GM12878 (cell line): Measurements from ENCODE around the gene NCL. TPM values are rescaled to one million over a fixed set of nuclear protein-coding genes. Genes with fewer than 3 reads are reported as not detected.
"Not testable (repeated sequence)": the region's sequence is repeated elsewhere in the genome, so short reads cannot be mapped to it uniquely, and the experiment has no call there.

Experiments
- ATAC-seq: fragments of 200-7000 bp; cut with Tn5 transposase; 3 replicates; pipeline ENCODE4 v1.9.1; 2020; ENCODE audit warnings: mild to moderate bottlenecking, moderate library complexity
- BruUV-seq: library from RNA; stranded (reverse); fragments of 400-500 nt; replicated peaks from 2 replicates; lab custom pipeline; 2021; lab: Mats Ljungman, UMichigan
- CTCF ChIA-PET: fragments of 300-600 bp; sonication (Branson Sonifier 250); formaldehyde crosslinking; extraction: SDS; loops from one replicate; lab custom pipeline; 2021; ENCODE audit warnings: inconsistent platforms; lab: Yijun Ruan, JAX
- POLR2A ChIA-PET: fragments of 350-600 bp; formaldehyde crosslinking; extraction: SDS; loops from one replicate; lab custom pipeline; 2021; ENCODE audit warnings: inconsistent platforms; lab: Charles Lee
- RAD21 ChIA-PET: fragments of 300-600 bp; sonication (Branson Sonifier 250); formaldehyde crosslinking; loops from one replicate; lab custom pipeline; 2023; ENCODE audit warnings: antibody characterized with exemption; ENCODE audit not compliant: unreplicated experiment; lab: Charles Lee
- SMC1A ChIA-PET: fragments of 300-600 bp; sonication (Branson Sonifier 250); formaldehyde crosslinking; loops from one replicate; lab custom pipeline; 2023; ENCODE audit not compliant: unreplicated experiment, uncharacterized antibody; lab: Charles Lee
- DNase-seq: peaks from one replicate; pipeline ENCODE4 v3.0.0-alpha.2; 2011; ENCODE audit warnings: low read depth, low spot score
- FAIRE-seq: peaks from 3 replicates; lab custom pipeline; 2011; peaks lifted over from hg19 to GRCh38; lab: Jason Lieb, UNC
- H2AFZ ChIP-seq: 2 replicates; pipeline ENCODE4 v1.6.0; 2011; ENCODE audit warnings: low read depth, low read length, control low read depth; ENCODE audit not compliant: control insufficient read depth
- H3K27ac ChIP-seq: 2 replicates; pipeline ENCODE4 v1.5.1; 2011; ENCODE audit warnings: control low read depth; ENCODE audit not compliant: control insufficient read depth, insufficient read depth
- H3K27me3 ChIP-seq, 2 experiments: replicated peaks in 1 of 2; 2 replicates each; pipeline versions ENCODE4 v1.6.0 to v1.6.1; 2011; ENCODE audit warnings: low read length in 1 of 2; ENCODE audit not compliant: control insufficient read depth in 2 of 2, insufficient read depth in 2 of 2
- H3K36me3 ChIP-seq, 2 experiments: 2 replicates each; pipeline ENCODE4 v1.5.1; 2011; ENCODE audit warnings: low read length in 1 of 2; ENCODE audit not compliant: control insufficient read depth in 2 of 2, insufficient read depth in 2 of 2
- H3K4me1 ChIP-seq: 2 replicates; pipeline ENCODE4 v1.6.1; 2011; ENCODE audit warnings: mild to moderate bottlenecking, low read length, moderate library complexity, mixed read lengths; ENCODE audit not compliant: control insufficient read depth, insufficient read depth
- H3K4me2 ChIP-seq: 2 replicates; pipeline ENCODE4 v1.6.0; 2011; ENCODE audit warnings: control low read depth; ENCODE audit not compliant: control insufficient read depth, insufficient read depth
- H3K4me3 ChIP-seq: fragments of 200-600 bp; sonication (generic); 2 replicates; pipeline ENCODE4 v1.5.1; 2016
- H3K79me2 ChIP-seq: 2 replicates; pipeline ENCODE4 v1.6.0; 2011; ENCODE audit warnings: low read length; ENCODE audit not compliant: control insufficient read depth, insufficient read depth
- H3K9ac ChIP-seq: 2 replicates; pipeline ENCODE4 v1.8.0; 2011; ENCODE audit warnings: low read length, control low read depth, mixed read lengths; ENCODE audit not compliant: control insufficient read depth, insufficient read depth
- H3K9me3 ChIP-seq: replicated peaks from 3 replicates; pipeline ENCODE4 v1.5.1; 2011; ENCODE audit warnings: mild to moderate bottlenecking, low read length; ENCODE audit not compliant: control insufficient read depth, insufficient read depth
- H4K20me1 ChIP-seq: 2 replicates; pipeline ENCODE4 v1.6.0; 2011; ENCODE audit not compliant: control insufficient read depth, insufficient read depth
- ATF7 ChIP-seq: fragments of 450-650 bp; IDR thresholded peaks from 2 replicates; pipeline ENCODE4 v1.6.1; 2016; ENCODE audit warnings: low read depth, mild to moderate bottlenecking
- IKZF1 ChIP-seq: fragments of 450-650 bp; conservative IDR thresholded peaks from 2 replicates; pipeline ENCODE4 v1.6.1; 2017; ENCODE audit warnings: antibody characterized with exemption, mild to moderate bottlenecking
- JUNB ChIP-seq: IDR thresholded peaks from 2 replicates; pipeline ENCODE4 v1.6.1; 2016; ENCODE audit warnings: antibody characterized with exemption, mild to moderate bottlenecking
- MTA2 ChIP-seq: fragments of 450-650 bp; IDR thresholded peaks from 2 replicates; pipeline ENCODE4 v1.6.1; 2016; ENCODE audit warnings: low read depth, mild to moderate bottlenecking, moderate library complexity
- NBN ChIP-seq: fragments of 450-650 bp; IDR thresholded peaks from 2 replicates; pipeline ENCODE4 v1.6.1; 2016
- RAD21 ChIP-seq: IDR thresholded peaks from 2 replicates; pipeline ENCODE4 v1.6.1; 2011; ENCODE audit warnings: mild to moderate bottlenecking, low read depth, low read length, moderate library complexity; ENCODE audit not compliant: insufficient read depth
- RAD51 ChIP-seq: fragments of 450-650 bp; IDR thresholded peaks from 2 replicates; pipeline ENCODE4 v1.6.1; 2016; ENCODE audit warnings: moderate library complexity, mild to moderate bottlenecking, inconsistent platforms
- RELA ChIP-seq: fragments of 450-650 bp; IDR thresholded peaks from 2 replicates; pipeline ENCODE4 v1.8.0; 2014; ENCODE audit warnings: borderline replicate concordance; ENCODE audit not compliant: partially characterized antibody
- WGBS: methylation state at CpG from one replicate; pipeline ENCODE4 v1.1.6; 2016; ENCODE audit warnings: low lambda C conversion rate; ENCODE audit not compliant: insufficient replicate concordance, insufficient coverage; ENCODE audit errors: missing lambda C conversion rate; 5-methylcytosine and 5-hydroxymethylcytosine counted together
- in situ Hi-C: fragments of 300-500 bp; cut with MboI; formaldehyde crosslinking; loops from 9 replicates; pipeline ENCODE4 v1.14.3; 2018; ENCODE audit warnings: mixed read lengths
- intact Hi-C: fragments of 100-400 bp; cut with micrococcal nuclease; formaldehyde crosslinking; loops from one replicate; pipeline ENCODE4 v1.14.2; 2022; ENCODE audit not compliant: unreplicated experiment
- polyA plus RNA-seq, 11 experiments: library from polyadenylated mRNA; depleted of rRNA in 4 of 11; unstranded in 6 of 11; stranded (reverse) in 5 of 11; fragments of >200 nt; fragmentation: Nextera tagmentation in 4 of 11; fragmentation: Illumina TruSeq in 1 of 11; extraction: Ambion mirVana in 4 of 11; extraction: Trizol in 1 of 11; gene quantifications; 1 replicate in 1 of 11; 2 replicates in 10 of 11; pipeline versions ENCODE4 v1.2.1 to v1.2.3, GENCODE V29; 2011 to 2016; ENCODE audit warnings: inconsistent platforms in 2 of 11, missing spikeins in 2 of 11, low read depth in 1 of 11
- total RNA-seq, 4 experiments: library from RNA; depleted of rRNA in 3 of 4; stranded (reverse); fragments of >200 nt in 3 of 4; fragmentation: Illumina TruSeq in 1 of 4; extraction: Trizol in 1 of 4; gene quantifications; 2 replicates each; pipeline versions ENCODE4 v1.2.1 to v1.2.3, GENCODE V29; 2013 to 2021
- TF ChIP-seq, protein P1 (sequence below), 3 experiments: IDR thresholded peaks in 2 of 3; conservative IDR thresholded peaks in 1 of 3; 2 replicates each; pipeline ENCODE4 v1.5.1; 2011; ENCODE audit warnings: low read depth in 3 of 3, low read length in 3 of 3, mild to moderate bottlenecking in 3 of 3, control low read depth in 2 of 3, moderate library complexity in 2 of 3, inconsistent platforms in 1 of 3, mixed read lengths in 1 of 3; ENCODE audit not compliant: control insufficient read depth in 2 of 3, insufficient read depth in 1 of 3; ENCODE audit errors: extremely low read depth in 1 of 3
- TF ChIP-seq, protein P2 (sequence below): fragments of 450-650 bp; IDR thresholded peaks from 2 replicates; pipeline ENCODE4 v1.6.1; 2017; ENCODE audit warnings: low read depth, mild to moderate bottlenecking, moderate library complexity
- TF ChIP-seq, protein P3 (sequence below): fragments of 450-650 bp; IDR thresholded peaks from 2 replicates; pipeline ENCODE4 v1.6.1; 2017; ENCODE audit warnings: mild to moderate bottlenecking, low read depth, inconsistent platforms; ENCODE audit not compliant: poor library complexity, severe bottlenecking

The NCL gene
- total and polyA plus RNA-seq, 10 of the 15 experiments (the other 5 are each of a cell fraction or from before 2014, with no cell fraction given) = 123 to 1,207 (median 529) TPM

DNA sequence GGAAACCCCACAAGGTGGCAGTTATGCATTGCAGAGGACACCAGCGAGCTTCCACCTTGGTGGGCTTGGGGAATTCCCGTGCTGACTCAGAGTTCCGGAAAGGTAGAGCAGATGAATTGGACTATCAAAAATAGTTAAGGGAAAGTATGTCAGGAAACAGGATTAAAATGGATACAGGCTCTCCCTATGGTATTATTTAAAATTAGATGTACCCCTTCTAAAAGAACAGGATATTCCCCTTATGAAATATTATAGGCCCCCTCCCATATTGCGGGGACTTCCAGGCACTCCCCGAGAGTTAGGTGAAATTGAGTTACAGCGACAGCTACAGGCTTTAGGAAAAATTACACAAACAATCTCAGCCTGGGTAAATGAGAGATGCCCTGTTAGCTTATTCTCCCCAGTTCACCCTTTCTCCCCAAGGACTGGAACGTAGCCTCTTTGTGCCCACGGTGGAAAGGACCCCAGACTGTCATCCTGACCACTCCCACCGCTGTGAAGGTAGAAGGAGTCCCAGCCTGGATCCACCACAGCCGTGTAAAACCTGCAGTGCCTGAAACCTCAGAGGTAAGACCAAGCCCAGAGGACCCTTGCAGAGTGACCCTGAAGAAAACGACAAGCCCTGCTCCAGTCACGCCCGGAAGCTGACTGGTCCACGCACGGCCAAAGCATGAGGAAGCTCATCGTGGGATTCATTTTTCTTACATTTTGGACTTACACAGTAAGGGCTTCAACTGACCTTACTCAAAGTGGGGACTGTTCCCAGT, 58.5 kb downstream of the NCL start:
- peaks cover 16% of the 10 kb centered on the region for H3K4me1 ChIP-seq
- H3K27ac ChIP-seq = peak overlapping the region; percentile 17; the same call in 1 of the 2 replicates
- H4K20me1 ChIP-seq, H3K79me2 ChIP-seq, H3K36me3 ChIP-seq, H3K9ac ChIP-seq, BruUV-seq, DNase-seq, in situ Hi-C loops, H3K27me3 ChIP-seq, FAIRE-seq, H3K9me3 ChIP-seq, H3K4me3 ChIP-seq: not testable (repeated sequence)
- 5% methylated on average over 16 of the region's 16 CpGs for WGBS
- ChIA-PET POLR2A (interaction anchor here (0.6 to 1.5 kb wide), 6 partner anchors 10 to 178 kb away, joined by 3 to 5 read pairs (median 4); partner anchors contain the start of gene B3GNT7), CTCF (interaction anchor here (0.6 to 12.3 kb wide), 41 partner anchors 9 to 466 kb away, joined by 3 to 234 read pairs (median 4); partner anchors contain the start of genes B3GNT7 and NCL), RAD21 (interaction anchor here (1.0 to 3.9 kb wide), 13 partner anchors 9 to 421 kb away, joined by 3 to 51 read pairs (median 4); partner anchors contain the start of gene B3GNT7), SMC1A (interaction anchor here (0.6 to 5.2 kb wide), 22 partner anchors 9 to 311 kb away, joined by 3 to 63 read pairs (median 4); no protein-coding TSS in a partner anchor)
- H3K4me2 ChIP-seq = 0 out of 2 replicates have a peak overlapping the region, but pooled peaks have one; percentile 31
- ATAC-seq = peak; percentile 87
- H2AFZ ChIP-seq = peak overlapping the region; percentile 63
- intact Hi-C loops = loop anchor here (1.0 kb wide), 2 partner anchors 108 to 178 kb away; no protein-coding TSS in a partner anchor
- TF ChIP-seq, protein P1, sequence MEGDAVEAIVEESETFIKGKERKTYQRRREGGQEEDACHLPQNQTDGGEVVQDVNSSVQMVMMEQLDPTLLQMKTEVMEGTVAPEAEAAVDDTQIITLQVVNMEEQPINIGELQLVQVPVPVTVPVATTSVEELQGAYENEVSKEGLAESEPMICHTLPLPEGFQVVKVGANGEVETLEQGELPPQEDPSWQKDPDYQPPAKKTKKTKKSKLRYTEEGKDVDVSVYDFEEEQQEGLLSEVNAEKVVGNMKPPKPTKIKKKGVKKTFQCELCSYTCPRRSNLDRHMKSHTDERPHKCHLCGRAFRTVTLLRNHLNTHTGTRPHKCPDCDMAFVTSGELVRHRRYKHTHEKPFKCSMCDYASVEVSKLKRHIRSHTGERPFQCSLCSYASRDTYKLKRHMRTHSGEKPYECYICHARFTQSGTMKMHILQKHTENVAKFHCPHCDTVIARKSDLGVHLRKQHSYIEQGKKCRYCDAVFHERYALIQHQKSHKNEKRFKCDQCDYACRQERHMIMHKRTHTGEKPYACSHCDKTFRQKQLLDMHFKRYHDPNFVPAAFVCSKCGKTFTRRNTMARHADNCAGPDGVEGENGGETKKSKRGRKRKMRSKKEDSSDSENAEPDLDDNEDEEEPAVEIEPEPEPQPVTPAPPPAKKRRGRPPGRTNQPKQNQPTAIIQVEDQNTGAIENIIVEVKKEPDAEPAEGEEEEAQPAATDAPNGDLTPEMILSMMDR (IDR thresholded peaks at IDR 0.05 in 2 of 3, conservative IDR thresholded peaks at IDR 0.05 in 1 of 3; ENCODE audit: control insufficient read depth in 2 of 3, extremely low read depth in 1 of 3, insufficient read depth in 1 of 3, low read depth in 3 of 3, low read length in 3 of 3) = peak; percentile 24 to 43 (median 28); a peak in 4 of 6 replicates
- peak; percentile 85 for TF ChIP-seq RELA
- peak; percentile 32; the same call in 1 of the 2 replicates for TF ChIP-seq ATF7
- TF ChIP-seq, protein P2, sequence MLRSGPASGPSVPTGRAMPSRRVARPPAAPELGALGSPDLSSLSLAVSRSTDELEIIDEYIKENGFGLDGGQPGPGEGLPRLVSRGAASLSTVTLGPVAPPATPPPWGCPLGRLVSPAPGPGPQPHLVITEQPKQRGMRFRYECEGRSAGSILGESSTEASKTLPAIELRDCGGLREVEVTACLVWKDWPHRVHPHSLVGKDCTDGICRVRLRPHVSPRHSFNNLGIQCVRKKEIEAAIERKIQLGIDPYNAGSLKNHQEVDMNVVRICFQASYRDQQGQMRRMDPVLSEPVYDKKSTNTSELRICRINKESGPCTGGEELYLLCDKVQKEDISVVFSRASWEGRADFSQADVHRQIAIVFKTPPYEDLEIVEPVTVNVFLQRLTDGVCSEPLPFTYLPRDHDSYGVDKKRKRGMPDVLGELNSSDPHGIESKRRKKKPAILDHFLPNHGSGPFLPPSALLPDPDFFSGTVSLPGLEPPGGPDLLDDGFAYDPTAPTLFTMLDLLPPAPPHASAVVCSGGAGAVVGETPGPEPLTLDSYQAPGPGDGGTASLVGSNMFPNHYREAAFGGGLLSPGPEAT = peak; percentile 84
- TF ChIP-seq NBN = peak; percentile 69; the same call in 1 of the 2 replicates
- TF ChIP-seq RAD21 = 0 out of 2 replicates have a peak, but pooled peaks have one; percentile 31
- TF ChIP-seq, protein P3, sequence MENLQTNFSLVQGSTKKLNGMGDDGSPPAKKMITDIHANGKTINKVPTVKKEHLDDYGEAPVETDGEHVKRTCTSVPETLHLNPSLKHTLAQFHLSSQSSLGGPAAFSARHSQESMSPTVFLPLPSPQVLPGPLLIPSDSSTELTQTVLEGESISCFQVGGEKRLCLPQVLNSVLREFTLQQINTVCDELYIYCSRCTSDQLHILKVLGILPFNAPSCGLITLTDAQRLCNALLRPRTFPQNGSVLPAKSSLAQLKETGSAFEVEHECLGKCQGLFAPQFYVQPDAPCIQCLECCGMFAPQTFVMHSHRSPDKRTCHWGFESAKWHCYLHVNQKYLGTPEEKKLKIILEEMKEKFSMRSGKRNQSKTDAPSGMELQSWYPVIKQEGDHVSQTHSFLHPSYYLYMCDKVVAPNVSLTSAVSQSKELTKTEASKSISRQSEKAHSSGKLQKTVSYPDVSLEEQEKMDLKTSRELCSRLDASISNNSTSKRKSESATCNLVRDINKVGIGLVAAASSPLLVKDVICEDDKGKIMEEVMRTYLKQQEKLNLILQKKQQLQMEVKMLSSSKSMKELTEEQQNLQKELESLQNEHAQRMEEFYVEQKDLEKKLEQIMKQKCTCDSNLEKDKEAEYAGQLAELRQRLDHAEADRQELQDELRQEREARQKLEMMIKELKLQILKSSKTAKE = peak; percentile 37
- TF ChIP-seq RAD51 = peak; percentile 45; the same call in 1 of the 2 replicates
- TF ChIP-seq IKZF1 = 0 out of 2 replicates have a peak, but pooled peaks have one; percentile 15
- 0 out of 2 replicates have a peak, but pooled peaks have one; percentile 28 for TF ChIP-seq MTA2
- 0 out of 2 replicates have a peak, but pooled peaks have one; percentile 33 for TF ChIP-seq JUNB
